AG09309 (cell line): Measurements from ENCODE around the gene KIAA0825.
A peak's percentile ranks its signal among the peaks of the same experiment; 100 is the strongest.

Source experiments
- DNase-seq: peaks from one replicate; pipeline ENCODE4 v3.0.0-alpha.2; 2010; ENCODE audit warnings: low read depth
- H3K4me3 ChIP-seq: 2 replicates; pipeline ENCODE4 v1.5.1; 2011; ENCODE audit warnings: mild to moderate bottlenecking, low read depth, low read length, moderate library complexity; ENCODE audit not compliant: control insufficient read depth
- TF ChIP-seq, protein P1 (sequence below): IDR thresholded peaks from 2 replicates; pipeline ENCODE4 v1.5.1; 2011; ENCODE audit warnings: mild to moderate bottlenecking, low read depth, low read length, inconsistent platforms; ENCODE audit not compliant: insufficient read depth, control insufficient read depth; ENCODE audit errors: missing control alignments

The KIAA0825 gene

DNA sequence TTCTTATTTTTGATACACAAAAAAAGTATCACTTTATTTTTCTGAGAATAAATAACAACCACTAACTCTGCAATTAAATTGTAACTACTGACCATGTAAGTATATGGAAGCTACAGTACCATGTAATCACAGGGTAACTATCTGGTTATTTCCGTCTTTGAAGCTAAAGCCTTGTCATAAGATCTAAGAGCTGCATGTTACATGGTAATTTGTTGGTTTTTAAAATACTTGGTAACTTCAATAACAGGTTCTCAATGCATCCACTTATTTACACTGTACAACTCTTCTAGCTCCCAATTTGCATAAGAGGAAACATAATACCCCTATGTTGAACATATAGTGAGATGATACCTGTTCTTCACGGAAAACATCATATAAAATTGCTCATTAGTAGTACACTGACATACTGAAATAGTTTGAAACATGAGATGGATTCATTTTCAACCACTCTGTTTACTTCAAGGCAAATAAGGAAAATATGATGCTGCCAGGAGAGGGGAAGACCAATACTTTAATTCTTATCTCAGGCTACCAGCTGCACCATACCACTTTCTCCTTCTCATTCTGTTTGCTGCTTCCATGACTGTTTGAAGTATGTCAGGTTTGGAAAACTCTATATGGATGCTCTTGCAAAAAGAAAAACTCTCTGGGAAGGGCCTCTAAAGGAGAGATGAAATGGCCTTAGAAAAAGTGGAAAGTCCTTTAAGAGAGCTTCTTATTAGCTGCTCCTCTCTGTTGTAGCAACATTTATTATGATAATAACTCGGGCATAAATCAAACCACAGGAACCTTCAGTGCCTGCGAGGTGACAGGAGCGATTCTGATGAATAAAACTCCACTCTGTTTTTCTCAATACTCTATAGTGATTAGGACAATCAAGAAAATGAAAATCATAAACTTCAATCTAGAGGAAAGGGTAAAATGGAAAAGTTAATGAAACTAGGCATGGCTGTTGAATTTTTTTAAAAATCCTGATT, 150.2 kb downstream of the KIAA0825 start:
- DNase-seq: no peak
- TF ChIP-seq, protein P1, sequence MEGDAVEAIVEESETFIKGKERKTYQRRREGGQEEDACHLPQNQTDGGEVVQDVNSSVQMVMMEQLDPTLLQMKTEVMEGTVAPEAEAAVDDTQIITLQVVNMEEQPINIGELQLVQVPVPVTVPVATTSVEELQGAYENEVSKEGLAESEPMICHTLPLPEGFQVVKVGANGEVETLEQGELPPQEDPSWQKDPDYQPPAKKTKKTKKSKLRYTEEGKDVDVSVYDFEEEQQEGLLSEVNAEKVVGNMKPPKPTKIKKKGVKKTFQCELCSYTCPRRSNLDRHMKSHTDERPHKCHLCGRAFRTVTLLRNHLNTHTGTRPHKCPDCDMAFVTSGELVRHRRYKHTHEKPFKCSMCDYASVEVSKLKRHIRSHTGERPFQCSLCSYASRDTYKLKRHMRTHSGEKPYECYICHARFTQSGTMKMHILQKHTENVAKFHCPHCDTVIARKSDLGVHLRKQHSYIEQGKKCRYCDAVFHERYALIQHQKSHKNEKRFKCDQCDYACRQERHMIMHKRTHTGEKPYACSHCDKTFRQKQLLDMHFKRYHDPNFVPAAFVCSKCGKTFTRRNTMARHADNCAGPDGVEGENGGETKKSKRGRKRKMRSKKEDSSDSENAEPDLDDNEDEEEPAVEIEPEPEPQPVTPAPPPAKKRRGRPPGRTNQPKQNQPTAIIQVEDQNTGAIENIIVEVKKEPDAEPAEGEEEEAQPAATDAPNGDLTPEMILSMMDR: no peak
- no peak overlapping the region for H3K4me3 ChIP-seq

DNA sequence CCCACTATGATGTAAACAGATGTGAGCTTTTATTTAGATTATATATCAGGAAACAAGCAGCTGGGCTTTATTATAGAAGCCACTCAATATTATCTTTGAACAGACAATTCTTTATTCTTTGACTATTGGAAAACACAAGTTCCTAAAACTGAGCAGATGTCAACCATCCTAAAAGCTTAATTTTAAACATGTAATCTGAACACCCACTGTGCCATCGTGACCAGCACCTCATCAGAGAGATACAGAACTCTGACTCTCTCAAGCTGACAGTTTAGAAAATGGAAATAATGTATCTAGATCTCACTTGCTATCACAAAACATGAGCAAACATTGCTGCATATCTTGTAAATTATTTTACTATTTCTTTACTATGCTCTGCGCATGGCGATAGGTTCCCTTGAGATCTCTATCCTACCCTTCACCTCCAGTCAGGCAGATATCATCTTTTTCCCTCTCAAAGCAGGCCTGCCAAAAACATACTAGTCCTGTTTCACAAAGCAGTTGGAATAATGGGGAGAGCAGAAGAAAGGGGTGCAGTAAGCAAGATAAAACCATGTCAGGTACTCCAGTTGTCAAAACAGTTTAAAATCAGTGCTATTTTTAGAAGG, 151.0 kb downstream of the KIAA0825 start:
- DNase-seq: no peak
- no peak overlapping the region for H3K4me3 ChIP-seq
- TF ChIP-seq, protein P1: no peak

DNA sequence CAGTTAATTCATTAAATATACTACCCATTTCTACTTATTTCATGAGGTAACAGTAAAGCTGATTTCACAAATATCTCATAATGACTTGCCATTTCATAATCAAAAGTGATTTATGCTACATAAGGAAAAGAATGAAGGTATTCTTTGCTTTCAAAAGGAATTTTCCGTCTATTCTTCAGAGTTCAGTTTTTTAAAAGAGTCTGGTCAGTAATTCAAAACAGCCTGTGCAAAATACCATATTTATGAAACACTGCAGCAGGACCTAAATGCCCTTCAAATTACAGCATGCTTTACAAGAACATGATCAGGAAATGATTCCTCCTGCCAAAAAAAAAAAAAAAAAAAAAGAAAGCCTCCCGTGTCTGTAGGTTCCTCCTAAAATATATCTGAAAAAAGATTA, 154.7 kb downstream of the KIAA0825 start:
- TF ChIP-seq, protein P1: no peak
- H3K4me3 ChIP-seq: no peak overlapping the region
- DNase-seq: peak; percentile 70

DNA sequence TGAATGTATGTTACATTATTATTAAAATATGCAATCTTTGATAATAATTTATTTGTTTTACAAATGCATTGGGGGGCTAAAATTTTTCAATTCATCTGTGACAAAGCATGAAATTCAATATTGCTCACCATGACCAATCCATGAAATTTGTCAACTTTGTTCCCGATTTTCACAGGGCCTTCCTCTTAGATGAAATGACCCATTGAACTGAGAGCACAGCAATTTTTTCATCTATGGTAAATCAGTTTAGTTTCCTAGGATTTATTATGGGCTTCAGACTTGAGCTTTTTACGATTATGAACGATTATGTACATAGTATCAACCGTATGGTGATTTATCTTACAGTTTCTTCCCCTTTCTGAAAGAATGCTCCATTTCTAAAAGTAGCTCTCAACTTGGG, 157.3 kb downstream of the KIAA0825 start:
- no peak overlapping the region for H3K4me3 ChIP-seq
- no peak for DNase-seq
- TF ChIP-seq, protein P1: no peak

DNA sequence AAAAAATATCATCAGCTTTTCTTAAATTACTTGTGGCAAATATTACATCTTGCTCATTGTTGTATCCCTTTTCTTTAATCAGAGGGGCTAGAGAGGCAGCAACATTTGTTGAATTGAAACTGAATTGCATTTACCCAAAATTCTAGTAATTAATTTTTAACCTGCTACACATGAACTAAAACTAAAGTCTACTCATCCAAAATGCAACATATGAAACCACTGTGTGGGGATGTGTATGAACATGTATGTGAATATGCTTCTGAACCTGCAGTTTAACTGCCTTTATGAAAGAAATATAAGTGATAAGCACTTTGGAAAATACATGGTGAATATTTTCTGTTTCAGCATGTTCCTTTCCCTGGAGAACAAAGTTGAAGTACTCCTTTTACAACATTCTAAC, 158.5 kb downstream of the KIAA0825 start:
- DNase-seq: no peak
- TF ChIP-seq, protein P1: no peak
- H3K4me3 ChIP-seq: no peak overlapping the region

DNA sequence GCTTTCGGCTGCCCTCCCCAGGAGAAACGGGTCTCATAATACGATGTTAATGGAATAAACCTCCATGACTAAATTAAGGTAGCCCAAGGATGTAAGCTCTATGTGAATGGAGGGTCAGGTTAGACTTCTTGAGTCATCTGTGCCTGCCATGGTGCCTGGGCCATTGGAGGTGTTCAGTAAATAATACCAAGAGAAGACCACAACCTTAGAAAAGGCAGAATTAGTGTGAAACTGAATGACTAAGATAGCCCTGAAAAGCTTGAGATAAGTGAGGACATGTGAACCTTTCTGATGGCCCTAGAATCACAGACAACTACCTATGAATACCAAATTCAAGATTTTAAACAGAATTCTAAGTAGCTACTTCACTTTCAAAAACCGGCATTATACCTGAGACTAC, 160.6 kb downstream of the KIAA0825 start:
- DNase-seq: no peak
- no peak overlapping the region for H3K4me3 ChIP-seq
- TF ChIP-seq, protein P1: no peak
